GM18498 (cell line): ENCODE results near the gene CSDE1.

Source experiments
- ATAC-seq: cut with Tn5 transposase; IDR thresholded peaks from one replicate; pipeline ENCODE4 v1.9.1; 2021; ENCODE audit warnings: mild to moderate bottlenecking, moderate library complexity; ENCODE audit not compliant: unreplicated experiment

Gene CSDE1

GRCh38 chr1:114668373-114668772, 89.4 kb downstream of the CSDE1 start:
- no peak for ATAC-seq

GRCh38 chr1:114666954-114667353, 90.8 kb downstream of the CSDE1 start:
- no peak for ATAC-seq
